K562 (cell line): ENCODE data around the gene LAMB1.

Experiments used
- C11orf30 ChIP-seq: fragments of 450-650 bp; IDR thresholded peaks from 2 replicates; pipeline ENCODE4 v1.6.1; 2016; ENCODE audit warnings: low read depth, mild to moderate bottlenecking
- GATA2 ChIP-seq: sonication (generic); formaldehyde crosslinking; IDR thresholded peaks from 2 replicates; pipeline ENCODE4 v1.4.0; 2020; ENCODE audit warnings: mild to moderate bottlenecking, missing genetic modification reagents
- KAT7 ChIP-seq: sonication (generic); formaldehyde crosslinking; IDR thresholded peaks from 2 replicates; pipeline ENCODE4 v1.8.0; 2022; ENCODE audit warnings: missing genetic modification reagents, mild to moderate bottlenecking, borderline replicate concordance
- KLF6 ChIP-seq: fragments of 250-450 bp; sonication (Bioruptor Pico); IDR thresholded peaks from 2 replicates; pipeline ENCODE4 v1.4.0; 2020; ENCODE audit warnings: mild to moderate bottlenecking, moderate library complexity, borderline replicate concordance
- NR2C2 ChIP-seq, 2 experiments: fragments of 200-800 bp in 1 of 2; sonication (Bioruptor generic) in 1 of 2; sonication (generic) in 1 of 2; formaldehyde crosslinking in 1 of 2; IDR thresholded peaks; 2 replicates each; pipeline versions ENCODE4 v1.6.1 to v1.8.0; 2016 to 2022; ENCODE audit warnings: mild to moderate bottlenecking in 1 of 2, missing compliant biosample characterization in 1 of 2, missing genetic modification characterization in 1 of 2, missing genetic modification reagents in 1 of 2
- NR3C1 ChIP-seq: sonication (generic); formaldehyde crosslinking; IDR thresholded peaks from 2 replicates; pipeline ENCODE4 v1.8.1; 2022; ENCODE audit warnings: missing genetic modification reagents
- ZBTB1 ChIP-seq: sonication (generic); formaldehyde crosslinking; IDR thresholded peaks from 2 replicates; pipeline ENCODE4 v1.8.1; 2023; ENCODE audit warnings: missing genetic modification reagents, low read depth, mild to moderate bottlenecking, borderline replicate concordance
- ZNF24 ChIP-seq: fragments of 450-650 bp; IDR thresholded peaks from 2 replicates; pipeline ENCODE4 v1.6.1; 2016
- ZNF695 ChIP-seq: fragments of 450-650 bp; formaldehyde crosslinking; IDR thresholded peaks from 2 replicates; pipeline ENCODE4 v1.4.0; 2020; ENCODE audit warnings: mild to moderate bottlenecking, moderate library complexity
- TF ChIP-seq, protein P1 (sequence below), 2 experiments: fragments of 450-650 bp in 1 of 2; sonication (generic) in 1 of 2; formaldehyde crosslinking; conservative IDR thresholded peaks; 2 replicates each; pipeline versions ENCODE4 v1.4.0 to v1.8.1; 2020 to 2022; ENCODE audit warnings: mild to moderate bottlenecking in 1 of 2, missing genetic modification reagents in 1 of 2
- TF ChIP-seq, protein P2 (sequence below): IDR thresholded peaks from 2 replicates; pipeline ENCODE4 v1.6.1; 2011; ENCODE audit warnings: borderline replicate concordance, low read depth, mild to moderate bottlenecking, moderate library complexity, low read length; ENCODE audit not compliant: insufficient read depth, poor library complexity, severe bottlenecking
- TF ChIP-seq, protein P3 (sequence below), 3 experiments: IDR thresholded peaks in 2 of 3; conservative IDR thresholded peaks in 1 of 3; 2 replicates each; pipeline ENCODE4 v1.5.1; 2011 to 2012; ENCODE audit warnings: low read length in 3 of 3, mild to moderate bottlenecking in 3 of 3, control low read depth in 2 of 3, improper control_type of control experiment in 1 of 3, inconsistent platforms in 1 of 3, low read depth in 1 of 3, mixed read lengths in 1 of 3, moderate library complexity in 1 of 3; ENCODE audit not compliant: insufficient read depth in 2 of 3

DNA sequence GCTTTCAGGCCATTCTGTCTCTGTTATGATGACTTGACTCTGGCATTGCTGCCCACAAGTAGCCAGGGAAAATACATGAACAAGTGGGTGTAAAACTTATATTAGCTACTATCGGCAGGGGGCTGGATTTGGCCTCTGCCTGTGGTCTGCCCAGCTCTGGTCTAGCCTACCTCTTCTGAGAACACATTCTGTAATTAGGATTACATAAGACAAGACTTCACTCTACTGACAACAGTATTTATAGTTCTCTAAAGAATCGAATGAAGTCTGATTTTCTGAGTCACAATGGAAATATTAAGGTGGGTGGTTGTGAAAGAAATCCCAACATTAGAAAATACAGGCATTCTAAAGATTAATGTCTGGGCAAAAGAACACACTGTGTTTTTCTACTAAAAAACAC lies 56.5 kb downstream of the LAMB1 start:
- TF ChIP-seq, protein P1, sequence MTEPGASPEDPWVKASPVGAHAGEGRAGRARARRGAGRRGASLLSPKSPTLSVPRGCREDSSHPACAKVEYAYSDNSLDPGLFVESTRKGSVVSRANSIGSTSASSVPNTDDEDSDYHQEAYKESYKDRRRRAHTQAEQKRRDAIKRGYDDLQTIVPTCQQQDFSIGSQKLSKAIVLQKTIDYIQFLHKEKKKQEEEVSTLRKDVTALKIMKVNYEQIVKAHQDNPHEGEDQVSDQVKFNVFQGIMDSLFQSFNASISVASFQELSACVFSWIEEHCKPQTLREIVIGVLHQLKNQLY (CRISPR knock-in tag; conservative IDR thresholded peaks at IDR 0.05) = no peak
- TF ChIP-seq C11orf30 (no peak), ZNF695 (CRISPR knock-in tag) (no peak), ZNF24 (no peak), KLF6 (CRISPR knock-in tag) (no peak), GATA2 (CRISPR knock-in tag) (no peak), NR2C2 (CRISPR knock-in tag; IDR thresholded peaks at IDR 0.05) (no peak), NR2C2 (tag; IDR thresholded peaks at IDR 0.05) (no peak), ZBTB1 (CRISPR knock-in tag) (no peak), KAT7 (CRISPR knock-in tag) (no peak), NR3C1 (CRISPR knock-in tag) (no peak)
- TF ChIP-seq, protein P2, sequence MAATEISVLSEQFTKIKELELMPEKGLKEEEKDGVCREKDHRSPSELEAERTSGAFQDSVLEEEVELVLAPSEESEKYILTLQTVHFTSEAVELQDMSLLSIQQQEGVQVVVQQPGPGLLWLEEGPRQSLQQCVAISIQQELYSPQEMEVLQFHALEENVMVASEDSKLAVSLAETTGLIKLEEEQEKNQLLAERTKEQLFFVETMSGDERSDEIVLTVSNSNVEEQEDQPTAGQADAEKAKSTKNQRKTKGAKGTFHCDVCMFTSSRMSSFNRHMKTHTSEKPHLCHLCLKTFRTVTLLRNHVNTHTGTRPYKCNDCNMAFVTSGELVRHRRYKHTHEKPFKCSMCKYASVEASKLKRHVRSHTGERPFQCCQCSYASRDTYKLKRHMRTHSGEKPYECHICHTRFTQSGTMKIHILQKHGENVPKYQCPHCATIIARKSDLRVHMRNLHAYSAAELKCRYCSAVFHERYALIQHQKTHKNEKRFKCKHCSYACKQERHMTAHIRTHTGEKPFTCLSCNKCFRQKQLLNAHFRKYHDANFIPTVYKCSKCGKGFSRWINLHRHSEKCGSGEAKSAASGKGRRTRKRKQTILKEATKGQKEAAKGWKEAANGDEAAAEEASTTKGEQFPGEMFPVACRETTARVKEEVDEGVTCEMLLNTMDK = no peak
- TF ChIP-seq, protein P3, sequence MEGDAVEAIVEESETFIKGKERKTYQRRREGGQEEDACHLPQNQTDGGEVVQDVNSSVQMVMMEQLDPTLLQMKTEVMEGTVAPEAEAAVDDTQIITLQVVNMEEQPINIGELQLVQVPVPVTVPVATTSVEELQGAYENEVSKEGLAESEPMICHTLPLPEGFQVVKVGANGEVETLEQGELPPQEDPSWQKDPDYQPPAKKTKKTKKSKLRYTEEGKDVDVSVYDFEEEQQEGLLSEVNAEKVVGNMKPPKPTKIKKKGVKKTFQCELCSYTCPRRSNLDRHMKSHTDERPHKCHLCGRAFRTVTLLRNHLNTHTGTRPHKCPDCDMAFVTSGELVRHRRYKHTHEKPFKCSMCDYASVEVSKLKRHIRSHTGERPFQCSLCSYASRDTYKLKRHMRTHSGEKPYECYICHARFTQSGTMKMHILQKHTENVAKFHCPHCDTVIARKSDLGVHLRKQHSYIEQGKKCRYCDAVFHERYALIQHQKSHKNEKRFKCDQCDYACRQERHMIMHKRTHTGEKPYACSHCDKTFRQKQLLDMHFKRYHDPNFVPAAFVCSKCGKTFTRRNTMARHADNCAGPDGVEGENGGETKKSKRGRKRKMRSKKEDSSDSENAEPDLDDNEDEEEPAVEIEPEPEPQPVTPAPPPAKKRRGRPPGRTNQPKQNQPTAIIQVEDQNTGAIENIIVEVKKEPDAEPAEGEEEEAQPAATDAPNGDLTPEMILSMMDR (IDR thresholded peaks at IDR 0.05 in 2 of 3, conservative IDR thresholded peaks at IDR 0.05 in 1 of 3; ENCODE audit: insufficient read depth in 2 of 3, low read depth in 1 of 3, low read length in 3 of 3) = no peak
